Endometrial microvascular endothelial cells (primary cell): Measurements from ENCODE around the gene EXOC6. TPM values are rescaled to one million over a fixed set of nuclear protein-coding genes. Genes with fewer than 3 reads are reported as not detected.

Experiments used
- in situ Hi-C: cut with HindIII; loops from 2 replicates; pipeline ENCODE4 v1.10.0; 2017; ENCODE audit warnings: low sequenced_read_pairs, low pct_unique_long_range_greater_than_20kb; ENCODE audit errors: inconsistent ontology term
- total RNA-seq: library from RNA; depleted of rRNA; stranded (reverse); fragments of >200 nt; gene quantifications from one replicate; pipeline ENCODE4 v1.2.3, GENCODE V29; 2015; ENCODE audit errors: inconsistent ontology term

EXOC6 gene
- total RNA-seq, 1 donor from 2014 or later = 78.2 TPM

DNA sequence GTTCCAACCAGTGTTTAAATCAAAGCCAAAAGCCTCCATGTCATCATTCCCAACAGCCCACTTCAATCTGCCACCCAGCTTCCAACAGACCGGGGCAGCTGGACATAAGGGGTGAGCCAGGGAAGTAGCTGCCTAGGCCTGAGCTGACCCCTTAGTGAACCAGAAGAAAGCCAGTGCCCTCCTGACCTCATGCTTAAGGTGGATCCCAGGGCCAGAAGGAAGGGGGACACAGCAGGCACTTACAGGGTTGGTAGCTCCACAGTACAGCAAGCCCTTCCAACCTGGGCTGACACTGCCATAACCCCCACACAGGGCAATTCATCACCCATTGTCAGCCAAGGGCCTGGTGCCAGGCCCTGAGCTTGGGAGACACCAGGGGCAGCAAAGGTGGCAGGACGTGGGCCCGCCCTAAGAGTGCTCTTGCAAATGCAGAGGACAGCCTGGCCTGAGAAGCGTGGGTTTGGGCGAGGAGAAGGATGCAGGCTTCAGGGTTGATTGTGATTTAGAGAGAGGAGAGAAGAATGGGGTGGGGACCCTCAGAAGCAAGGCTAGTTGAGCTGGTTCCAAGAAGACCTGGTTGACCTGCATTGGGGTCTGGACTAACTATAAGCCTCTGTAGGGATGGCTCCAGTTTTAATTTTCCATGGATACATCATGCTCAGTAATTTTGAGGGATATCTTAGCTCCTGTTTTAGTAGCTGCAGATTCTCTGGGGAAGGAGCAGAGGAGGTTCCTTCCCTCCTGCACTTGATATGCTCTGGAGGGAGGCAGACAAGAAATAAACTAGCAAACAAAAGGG is 222.3 kb downstream of the EXOC6 start:
- in situ Hi-C loops = no loop called here

DNA sequence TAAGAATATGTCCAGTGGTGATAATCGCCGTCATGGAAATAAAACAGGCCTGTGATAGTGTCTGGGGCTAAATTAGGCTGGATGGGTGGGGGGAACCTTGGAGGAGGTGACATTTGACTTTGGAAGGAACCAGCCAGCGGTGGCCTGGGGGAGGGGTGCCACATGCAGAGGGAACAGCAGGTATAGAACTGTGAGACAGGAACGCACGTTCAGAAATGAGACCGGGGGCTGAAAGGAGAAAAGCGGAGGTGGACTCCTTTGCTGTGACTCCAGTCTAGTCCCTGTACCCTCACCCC is 222.8 kb downstream of the EXOC6 start:
- in situ Hi-C loops = no loop called here

DNA sequence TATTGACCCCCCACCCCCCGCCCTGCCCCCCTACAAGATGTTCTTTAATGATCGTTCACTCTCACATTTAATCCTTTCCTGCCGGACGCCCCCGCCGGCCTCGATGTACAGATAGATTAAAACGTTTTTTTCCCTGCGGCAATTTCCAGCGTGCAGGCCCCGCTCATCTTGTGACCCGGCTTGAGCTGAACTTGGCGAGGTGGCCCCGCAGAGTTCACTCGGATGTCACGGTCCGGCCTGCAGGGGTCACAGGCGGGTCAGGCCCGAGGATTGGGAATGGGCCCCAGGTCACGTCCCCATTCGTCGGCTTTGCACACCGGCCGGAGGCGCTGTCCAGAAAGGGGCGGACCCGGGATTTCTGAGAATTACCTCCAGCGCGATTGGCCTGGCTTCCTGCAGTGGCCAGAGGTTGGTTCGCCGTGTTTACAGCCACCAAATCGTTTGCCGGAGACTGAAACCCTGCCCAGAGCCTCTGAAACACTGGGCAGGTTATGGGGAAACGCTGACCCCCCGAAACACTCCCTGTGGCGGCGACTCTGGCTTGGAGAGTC is 223.4 kb downstream of the EXOC6 start:
- in situ Hi-C loops = no loop called here

DNA sequence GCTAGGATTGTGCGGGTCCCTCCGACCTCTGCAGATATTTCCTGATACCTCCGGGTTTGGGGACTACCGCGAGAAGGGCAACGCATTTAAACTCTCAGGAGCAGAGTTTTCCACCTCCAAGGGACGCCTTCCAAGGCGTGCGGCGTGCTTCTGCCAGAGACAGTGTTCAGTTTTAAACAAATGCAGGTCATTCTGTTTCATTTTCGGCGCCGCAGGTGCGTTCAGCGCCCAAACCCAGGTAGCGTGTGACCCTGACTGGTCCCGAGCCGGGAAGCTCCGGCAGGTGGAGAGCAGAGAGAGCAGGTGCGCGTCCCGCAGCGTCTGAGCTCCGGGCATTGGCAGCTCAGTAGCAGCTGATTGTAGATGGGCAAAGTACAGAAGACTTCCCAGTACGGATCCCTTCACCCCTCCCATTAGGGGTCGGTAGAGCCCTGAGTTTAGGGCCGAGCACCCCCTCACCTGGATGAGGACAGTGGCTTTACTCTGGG is 223.9 kb downstream of the EXOC6 start:
- in situ Hi-C loops = no loop called here

DNA sequence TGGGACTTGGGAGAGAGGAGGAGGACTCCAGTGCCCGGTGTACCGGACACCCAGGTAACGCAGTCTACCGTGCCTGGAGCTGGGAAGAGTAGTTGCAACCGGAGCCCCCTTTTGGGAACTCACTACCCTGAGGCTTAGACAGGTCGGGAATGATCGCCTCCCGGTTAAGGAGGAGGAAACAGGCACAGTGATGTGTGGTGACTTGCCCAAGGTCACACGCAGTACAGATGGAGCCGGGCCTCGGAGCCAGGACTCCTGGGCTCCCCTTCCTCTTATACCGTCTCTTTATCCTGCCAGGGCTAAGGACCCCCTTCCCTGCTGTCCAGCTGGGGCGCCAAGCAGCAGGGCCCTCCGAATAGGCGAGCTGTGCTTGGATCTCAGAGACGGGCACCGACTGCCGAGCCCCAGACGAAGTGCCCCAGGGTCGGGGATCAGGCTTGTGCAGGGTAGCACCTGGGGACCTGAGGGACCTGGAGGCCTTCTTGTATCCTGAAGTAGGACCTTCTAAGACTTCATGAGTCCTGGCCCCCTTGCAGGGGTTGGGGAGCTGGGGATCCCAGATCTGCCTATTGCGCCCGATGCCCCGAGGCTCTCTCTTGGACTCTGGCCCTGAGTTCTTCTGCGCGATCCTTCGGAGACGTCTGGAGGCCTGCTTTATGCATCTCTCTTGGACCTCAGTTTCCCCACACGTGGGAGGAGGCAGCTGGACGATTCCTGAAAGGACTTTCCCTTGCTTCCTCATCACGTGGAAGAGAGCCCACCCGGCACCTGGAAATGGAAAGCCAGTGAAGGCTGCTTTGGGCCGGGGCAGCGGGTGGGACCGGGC is 224.6 kb downstream of the EXOC6 start:
- in situ Hi-C loops = no loop called here

DNA sequence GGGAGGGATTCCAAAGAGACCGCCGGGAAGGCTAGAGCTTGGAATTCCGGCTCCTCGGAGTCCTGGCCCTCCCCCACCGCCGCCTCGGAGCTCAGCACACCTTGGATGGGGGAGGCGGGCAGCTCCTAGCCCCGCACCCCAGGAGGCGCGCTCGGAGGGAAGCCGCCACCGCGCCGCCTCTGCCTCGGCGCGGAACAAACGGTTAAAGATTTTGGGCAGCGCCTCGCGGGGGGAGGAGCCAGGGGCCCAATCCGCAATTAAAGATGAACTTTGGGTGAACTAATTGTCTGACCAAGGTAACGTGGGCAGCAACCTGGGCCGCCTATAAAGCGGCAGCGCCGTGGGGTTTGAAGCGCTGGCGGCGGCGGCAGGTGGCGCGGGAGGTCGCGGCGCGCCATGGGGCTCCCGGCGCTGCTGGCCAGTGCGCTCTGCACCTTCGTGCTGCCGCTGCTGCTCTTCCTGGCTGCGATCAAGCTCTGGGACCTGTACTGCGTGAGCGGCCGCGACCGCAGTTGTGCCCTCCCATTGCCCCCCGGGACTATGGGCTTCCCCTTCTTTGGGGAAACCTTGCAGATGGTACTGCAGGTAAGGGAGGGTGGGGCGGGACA is 225.3 kb downstream of the EXOC6 start, which contains the start of gene CYP26A1:
Gene CYP26A1 (plus strand): TSS at position 355 of the 608 bp plus-strand sequence. CDS start 42 bp downstream, at position 397.
- in situ Hi-C loops = no loop called here

DNA sequence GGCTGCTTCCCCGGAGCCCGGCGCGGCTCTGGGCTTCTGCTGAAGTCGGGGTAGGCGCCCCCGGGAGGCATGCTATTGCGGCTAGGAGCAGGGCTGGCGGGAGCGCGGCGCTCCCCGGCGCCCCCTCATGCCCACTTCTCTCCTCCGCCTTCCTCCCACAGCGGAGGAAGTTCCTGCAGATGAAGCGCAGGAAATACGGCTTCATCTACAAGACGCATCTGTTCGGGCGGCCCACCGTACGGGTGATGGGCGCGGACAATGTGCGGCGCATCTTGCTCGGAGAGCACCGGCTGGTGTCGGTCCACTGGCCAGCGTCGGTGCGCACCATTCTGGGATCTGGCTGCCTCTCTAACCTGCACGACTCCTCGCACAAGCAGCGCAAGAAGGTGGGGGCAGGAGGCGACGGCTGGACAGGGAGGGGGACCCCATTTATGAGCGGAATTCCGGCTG is 225.9 kb downstream of the EXOC6 start:
- in situ Hi-C loops = no loop called here

DNA sequence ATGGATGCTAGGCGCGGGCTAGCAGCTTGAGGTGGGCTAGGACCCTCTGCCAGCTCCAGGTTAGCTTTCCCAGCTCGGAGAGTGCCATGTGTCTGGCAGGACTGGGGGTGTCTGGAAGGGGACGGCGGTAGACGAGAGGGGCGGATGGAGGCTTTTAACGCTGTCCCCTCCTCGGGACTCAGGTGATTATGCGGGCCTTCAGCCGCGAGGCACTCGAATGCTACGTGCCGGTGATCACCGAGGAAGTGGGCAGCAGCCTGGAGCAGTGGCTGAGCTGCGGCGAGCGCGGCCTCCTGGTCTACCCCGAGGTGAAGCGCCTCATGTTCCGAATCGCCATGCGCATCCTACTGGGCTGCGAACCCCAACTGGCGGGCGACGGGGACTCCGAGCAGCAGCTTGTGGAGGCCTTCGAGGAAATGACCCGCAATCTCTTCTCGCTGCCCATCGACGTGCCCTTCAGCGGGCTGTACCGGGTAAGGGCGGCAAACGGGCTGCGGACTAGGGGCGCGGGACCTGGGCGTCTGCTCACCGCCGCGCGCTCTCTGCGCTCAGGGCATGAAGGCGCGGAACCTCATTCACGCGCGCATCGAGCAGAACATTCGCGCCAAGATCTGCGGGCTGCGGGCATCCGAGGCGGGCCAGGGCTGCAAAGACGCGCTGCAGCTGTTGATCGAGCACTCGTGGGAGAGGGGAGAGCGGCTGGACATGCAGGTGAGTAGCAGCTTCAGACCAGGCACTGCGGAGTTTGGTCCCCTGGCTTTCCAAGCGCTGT is 226.5 kb downstream of the EXOC6 start:
- in situ Hi-C loops = no loop called here

DNA sequence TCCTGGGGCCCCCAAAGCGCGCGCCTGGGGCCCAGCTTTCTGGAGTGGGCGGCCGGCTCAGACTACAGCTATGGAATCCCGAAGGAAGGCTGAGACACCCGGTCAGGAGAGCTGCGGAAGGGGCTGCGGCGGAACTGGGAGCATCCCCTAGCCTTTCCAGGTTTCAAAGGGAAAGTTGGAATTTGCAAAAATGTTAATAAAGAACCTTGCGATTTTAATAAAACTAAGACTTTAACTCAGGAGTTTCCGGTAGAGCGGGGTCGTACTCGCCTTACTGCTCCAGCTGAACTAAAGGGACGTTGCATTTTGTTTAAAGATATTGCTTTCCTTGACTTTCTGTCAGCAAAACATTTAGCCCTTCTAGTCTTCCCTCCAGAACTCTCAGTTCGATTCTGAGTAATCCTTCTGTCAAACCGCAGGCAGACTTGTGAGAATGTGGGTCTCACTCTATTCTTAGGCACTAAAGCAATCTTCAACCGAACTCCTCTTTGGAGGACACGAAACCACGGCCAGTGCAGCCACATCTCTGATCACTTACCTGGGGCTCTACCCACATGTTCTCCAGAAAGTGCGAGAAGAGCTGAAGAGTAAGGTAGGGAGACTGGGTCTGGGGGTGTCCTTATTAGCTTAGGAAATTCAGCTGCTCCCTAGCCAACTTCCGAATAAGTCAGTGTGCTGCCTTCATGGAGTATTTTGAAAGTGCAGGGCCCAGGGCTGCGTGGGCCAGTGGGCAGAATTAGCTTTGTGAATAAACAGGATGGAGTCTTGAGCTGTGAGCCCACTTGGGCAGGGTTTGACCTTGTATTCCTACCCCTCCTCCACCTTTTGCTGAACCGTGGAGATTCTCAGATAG is 227.3 kb downstream of the EXOC6 start:
- in situ Hi-C loops = no loop called here

DNA sequence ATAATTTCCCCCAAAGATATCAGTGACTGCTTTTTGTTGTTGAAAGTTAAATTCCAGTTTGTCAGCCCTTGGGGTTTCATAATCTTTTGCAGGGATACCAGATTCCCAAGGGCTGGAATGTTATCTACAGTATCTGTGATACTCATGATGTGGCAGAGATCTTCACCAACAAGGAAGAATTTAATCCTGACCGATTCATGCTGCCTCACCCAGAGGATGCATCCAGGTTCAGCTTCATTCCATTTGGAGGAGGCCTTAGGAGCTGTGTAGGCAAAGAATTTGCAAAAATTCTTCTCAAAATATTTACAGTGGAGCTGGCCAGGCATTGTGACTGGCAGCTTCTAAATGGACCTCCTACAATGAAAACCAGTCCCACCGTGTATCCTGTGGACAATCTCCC is 228.6 kb downstream of the EXOC6 start:
- in situ Hi-C loops = no loop called here

DNA sequence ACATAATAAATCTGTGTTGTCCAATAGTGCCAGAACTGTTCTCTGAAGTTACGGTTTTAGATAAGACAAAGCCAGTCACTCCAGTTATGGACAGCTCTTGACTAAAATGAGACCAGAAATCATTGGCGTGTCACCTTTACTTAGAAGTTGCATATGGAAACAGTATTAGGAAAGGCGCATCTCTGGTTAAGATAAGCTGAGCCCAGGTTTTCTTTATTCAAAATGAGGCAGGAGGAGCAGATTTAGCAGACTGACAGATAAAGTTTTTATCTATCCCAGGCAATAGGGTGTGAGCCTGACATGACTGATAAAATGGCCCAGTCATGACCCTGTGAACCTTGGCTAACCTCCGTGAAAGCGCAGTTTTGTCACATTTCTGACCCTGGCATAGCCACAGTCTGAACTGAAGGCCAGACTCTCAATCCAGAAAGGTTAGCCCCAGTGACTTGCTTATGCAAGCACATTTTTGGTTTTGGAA is 229.6 kb downstream of the EXOC6 start:
- in situ Hi-C loops = no loop called here

DNA sequence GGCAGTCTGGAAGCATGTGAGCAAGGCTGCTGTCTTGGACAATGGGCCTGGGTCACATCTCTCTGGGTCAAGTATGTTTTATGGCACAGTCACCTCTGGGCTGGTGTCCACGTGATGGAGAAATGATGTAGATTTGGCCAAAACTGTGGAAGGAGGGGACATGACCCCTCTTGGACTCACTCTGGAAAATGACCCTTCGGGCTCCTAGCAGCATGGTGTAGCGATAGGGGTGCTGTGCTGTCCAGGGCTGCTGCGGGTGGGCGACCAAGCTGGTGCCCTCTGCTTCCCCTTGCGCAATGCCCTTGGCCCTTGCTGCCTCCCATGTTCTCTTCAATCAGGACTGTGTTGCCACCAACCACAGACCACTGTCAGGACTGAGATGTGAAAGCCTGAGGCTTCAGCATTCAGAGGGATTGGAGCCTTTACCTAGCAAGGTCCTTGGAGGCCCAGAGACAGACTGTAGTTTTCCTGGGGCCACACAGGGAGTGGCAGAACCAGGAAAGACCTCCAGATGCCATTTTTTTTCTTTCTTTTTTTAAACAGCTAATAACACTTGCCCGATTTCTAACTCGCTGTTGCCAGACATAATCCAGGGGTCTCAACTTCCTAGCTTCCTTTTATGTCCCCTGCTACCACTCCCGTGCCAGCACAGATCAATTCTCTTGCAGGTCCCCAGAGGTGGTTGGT is 231.5 kb downstream of the EXOC6 start:
- in situ Hi-C loops = no loop called here

DNA sequence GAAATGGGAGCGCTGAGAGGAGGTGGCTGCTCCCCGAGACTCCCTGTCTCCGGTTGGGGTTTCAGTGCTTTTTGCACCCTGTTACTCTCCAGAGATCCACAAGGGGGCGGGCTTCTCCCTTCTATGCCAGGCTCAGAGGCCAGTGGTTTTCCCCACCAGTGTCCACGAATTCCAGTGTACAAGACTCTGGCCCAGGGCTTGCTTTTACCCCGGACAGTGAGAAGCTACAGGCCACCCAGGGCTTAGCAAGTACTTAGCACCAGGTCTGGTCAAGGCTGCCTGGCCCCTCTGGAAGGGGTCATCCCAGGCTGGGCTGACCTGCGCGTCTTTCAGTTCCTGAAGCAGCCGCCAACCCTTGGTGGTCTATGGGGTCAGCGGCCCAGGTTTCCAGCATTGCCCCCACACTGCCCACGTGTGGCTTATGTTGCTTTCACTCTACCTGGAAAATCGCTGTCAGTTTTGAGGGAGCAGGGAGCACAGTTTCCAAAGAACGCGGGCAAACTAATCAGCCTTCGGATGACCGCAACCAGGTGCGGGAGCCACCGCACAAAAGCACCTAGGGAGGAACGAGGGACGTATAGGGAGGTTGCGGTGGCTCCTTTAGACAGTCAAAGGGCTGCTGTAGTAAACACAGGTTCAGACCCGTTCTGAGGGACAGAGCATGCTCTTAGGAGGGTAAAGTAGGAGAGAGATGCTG is 232.2 kb downstream of the EXOC6 start:
- in situ Hi-C loops = no loop called here

DNA sequence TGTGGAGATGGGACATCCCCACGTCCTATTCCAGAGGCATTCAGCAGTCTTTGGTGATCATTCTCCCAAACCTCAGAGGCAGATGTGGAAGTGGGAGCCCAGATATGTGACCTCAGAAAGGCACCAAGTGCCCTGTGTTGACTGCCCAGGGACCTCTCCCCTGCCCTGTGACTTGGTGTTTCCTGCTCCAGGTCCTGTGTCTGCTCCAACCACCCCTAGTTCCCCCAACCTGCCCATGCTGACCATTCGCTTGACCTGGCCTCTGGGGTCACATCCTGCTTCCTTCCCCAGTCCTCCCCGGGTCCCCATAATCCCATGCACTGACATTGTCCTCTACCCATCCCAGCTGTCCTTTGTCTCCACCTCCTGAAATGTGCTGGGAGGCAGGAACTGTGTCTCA is 233.0 kb downstream of the EXOC6 start:
- in situ Hi-C loops = no loop called here

DNA sequence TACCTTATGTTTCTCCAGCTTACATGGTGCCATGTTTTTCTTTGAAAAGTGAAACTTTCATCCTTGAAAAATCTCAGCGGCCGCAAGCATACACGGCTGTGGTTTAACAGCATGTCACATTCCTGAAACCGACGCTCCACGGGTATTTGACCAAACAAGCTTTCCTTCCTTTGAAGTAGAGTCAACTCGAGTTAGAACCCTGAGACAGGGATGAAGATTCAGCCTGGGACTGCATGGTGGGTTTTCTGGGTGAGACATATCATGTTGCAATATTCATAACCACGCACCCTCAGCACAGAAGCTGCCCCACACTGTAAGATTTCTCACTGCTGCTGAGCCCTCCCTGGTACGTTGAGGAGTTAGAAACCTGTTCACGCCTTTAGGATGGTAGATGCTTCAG is 233.5 kb downstream of the EXOC6 start:
- in situ Hi-C loops = no loop called here

DNA sequence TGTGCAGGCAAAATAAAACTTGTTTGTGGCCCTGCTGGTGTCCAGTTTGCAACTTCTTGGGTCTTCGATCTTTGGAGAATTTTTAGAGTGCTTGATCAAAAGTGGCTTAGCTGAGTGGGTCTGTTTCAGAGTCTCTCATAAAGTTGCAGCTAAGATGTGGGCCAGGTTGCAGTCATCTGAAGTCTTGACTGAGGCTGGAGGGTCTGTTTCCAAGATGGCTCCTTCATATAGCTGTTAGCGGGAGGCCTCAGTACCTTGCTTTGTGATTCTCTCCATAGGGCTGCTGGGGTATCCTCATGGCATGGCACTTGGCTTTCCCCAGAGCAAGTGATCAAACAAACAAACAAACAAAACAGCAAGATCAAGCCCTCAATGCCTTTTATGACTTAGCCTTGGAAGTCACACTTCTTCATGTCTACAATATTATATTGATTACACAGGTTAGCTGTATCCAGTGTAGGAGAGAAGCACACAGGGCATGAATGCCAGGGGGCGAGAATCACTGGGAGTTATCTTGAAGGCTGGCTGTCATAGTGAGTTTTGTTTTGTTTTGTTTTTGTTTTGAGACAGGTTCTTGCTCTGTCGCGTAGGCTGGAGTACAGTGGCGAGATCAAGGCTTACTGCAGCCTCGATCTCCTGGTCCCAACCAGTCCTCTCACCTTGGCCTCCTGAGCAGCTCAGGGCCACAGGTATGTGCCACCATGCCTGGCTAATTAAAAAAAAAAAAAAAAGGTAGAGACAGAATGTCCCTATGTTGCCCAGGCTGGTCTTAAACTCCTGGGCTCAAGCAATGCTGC is 235.6 kb downstream of the EXOC6 start:
- in situ Hi-C loops = no loop called here
